Breast epithelium (tissue), 4 donors: Measurements from ENCODE around the gene CCNH. TPM values are rescaled to one million over a fixed set of nuclear protein-coding genes. Genes with fewer than 3 reads are reported as not detected.

Source experiments
- DNase-seq, 2 donors: peaks; one replicate each; pipeline ENCODE4 v3.0.0-alpha.2; 2019; ENCODE audit warnings: low spot score in 2 of 2
- H3K27ac ChIP-seq, 2 donors: fragments of 200-600 bp; sonication (generic) in 1 of 2; one replicate each; pipeline ENCODE4 v1.5.1; 2016 to 2019; ENCODE audit warnings: mild to moderate bottlenecking in 1 of 2
- H3K27me3 ChIP-seq, 2 donors: fragments of 200-600 bp; sonication (generic) in 1 of 2; one replicate each; pipeline versions ENCODE4 v1.5.1 to v1.6.0; 2017 to 2019; ENCODE audit warnings: control low read depth in 1 of 2, mild to moderate bottlenecking in 1 of 2
- H3K36me3 ChIP-seq: fragments of 200-600 bp; one replicate; pipeline ENCODE4 v1.5.1; 2019
- H3K4me1 ChIP-seq, 2 donors: fragments of 200-600 bp; sonication (generic); one replicate each; pipeline ENCODE4 v1.5.1; 2016 to 2019; ENCODE audit warnings: control low read depth in 1 of 2
- H3K4me3 ChIP-seq, 3 donors: fragments of 200-600 bp; sonication (generic); 1 replicate in 2 of 3; 2 replicates in 1 of 3; pipeline ENCODE4 v1.5.1; 2016 to 2019; ENCODE audit warnings: mild to moderate bottlenecking in 3 of 3, moderate library complexity in 2 of 3
- H3K9me3 ChIP-seq, 2 donors: fragments of 200-600 bp; sonication (generic) in 1 of 2; one replicate each; pipeline ENCODE4 v1.5.1; 2016 to 2019; ENCODE audit warnings: control low read depth in 1 of 2
- CTCF ChIP-seq, 3 donors: fragments of 450-650 bp; IDR thresholded peaks; one replicate each; pipeline ENCODE4 v1.5.1; 2016 to 2017; ENCODE audit warnings: antibody characterized with exemption in 3 of 3, mild to moderate bottlenecking in 3 of 3, moderate library complexity in 3 of 3
- POLR2A ChIP-seq: fragments of 450-650 bp; IDR thresholded peaks from one replicate; pipeline ENCODE4 v1.6.1; 2016; ENCODE audit warnings: antibody characterized with exemption, mild to moderate bottlenecking, moderate library complexity
- POLR2AphosphoS5 ChIP-seq, 3 donors: sonication (generic); formaldehyde crosslinking; IDR thresholded peaks; one replicate each; pipeline ENCODE4 v1.6.1; 2017; ENCODE audit warnings: antibody characterized with exemption in 3 of 3
- intact Hi-C: fragments of 100-400 bp; cut with DNase I; formaldehyde crosslinking; loops from one replicate; pipeline ENCODE4 v1.15.1; 2023; ENCODE audit warnings: low total_unique reads
- total RNA-seq, 3 donors: library from RNA; depleted of rRNA; stranded (reverse); fragments of >200 nt; gene quantifications; one replicate each; pipeline ENCODE4 v1.1.0, GENCODE V29; 2016

CCNH gene
- total RNA-seq, 3 donors from 2014 or later, result 146 to 211 (median 174) TPM

GRCh38 chr5:87388129-87388528 lies 24.6 kb downstream of the CCNH start:
- no peak overlapping the region for H3K4me3 ChIP-seq
- H3K4me1 ChIP-seq, result no peaks in the 10 kb centered on the region
- intact Hi-C loops, result no loop called here
- no peak overlapping the region for H3K27ac ChIP-seq
- no peak for DNase-seq
- TF ChIP-seq POLR2AphosphoS5 (IDR thresholded peaks at IDR 0.05) (no peak), CTCF (IDR thresholded peaks at IDR 0.05) (no peak), POLR2A (no peak)
- H3K9me3 ChIP-seq, result no peaks in the 10 kb centered on the region
- H3K36me3 ChIP-seq, result no peaks in the 10 kb centered on the region
- no peaks in the 10 kb centered on the region for H3K27me3 ChIP-seq

- Histone ChIP-seq H3K36me3 (no peaks in the 10 kb centered on the region), H3K27ac (no peak overlapping the region), H3K9me3 (no peaks in the 10 kb centered on the region), H3K4me1 (no peaks in the 10 kb centered on the region), H3K27me3 (no peaks in the 10 kb centered on the region), H3K4me3 (no peak overlapping the region)
- intact Hi-C loops, result no loop called here
- DNase-seq, result no peak
- no peak for TF ChIP-seq POLR2A
Observed at GRCh38 chr5:87385802-87386201, 26.9 kb downstream of the CCNH start.

- peaks cover 4% of the 10 kb centered on the region for H3K36me3 ChIP-seq
- no peak for DNase-seq
- H3K27me3 ChIP-seq, result no peaks in the 10 kb centered on the region
- intact Hi-C loops, result no loop called here
- no peak overlapping the region for H3K27ac ChIP-seq
- no peak for TF ChIP-seq CTCF (IDR thresholded peaks at IDR 0.05)
- no peak for TF ChIP-seq POLR2AphosphoS5 (IDR thresholded peaks at IDR 0.05)
- TF ChIP-seq POLR2A, result no peak
- no peaks in the 10 kb centered on the region for H3K9me3 ChIP-seq
- H3K4me3 ChIP-seq, result no peak overlapping the region
- no peaks in the 10 kb centered on the region for H3K4me1 ChIP-seq
Observed at GRCh38 chr5:87383216-87383615, 29.5 kb downstream of the CCNH start.

- TF ChIP-seq POLR2A, result no peak
- TF ChIP-seq CTCF (IDR thresholded peaks at IDR 0.05), result no peak
- no peak for TF ChIP-seq POLR2AphosphoS5 (IDR thresholded peaks at IDR 0.05)
- Histone ChIP-seq H3K27me3 (no peaks in the 10 kb centered on the region), H3K27ac (no peak overlapping the region), H3K9me3 (no peaks in the 10 kb centered on the region), H3K4me1 (no peaks in the 10 kb centered on the region), H3K36me3 (peaks cover 4% of the 10 kb centered on the region), H3K4me3 (no peak overlapping the region)
- intact Hi-C loops, result no loop called here
- no peak for DNase-seq
Observed at GRCh38 chr5:87382224-87382623, 30.5 kb downstream of the CCNH start.

- H3K27me3 ChIP-seq, result no peaks in the 10 kb centered on the region
- no peak for DNase-seq
- no peaks in the 10 kb centered on the region for H3K9me3 ChIP-seq
- TF ChIP-seq POLR2A (no peak), CTCF (IDR thresholded peaks at IDR 0.05) (no peak), POLR2AphosphoS5 (IDR thresholded peaks at IDR 0.05) (no peak)
- no peaks in the 10 kb centered on the region for H3K4me1 ChIP-seq
- H3K4me3 ChIP-seq, result no peak overlapping the region
- intact Hi-C loops, result no loop called here
- no peak overlapping the region for H3K27ac ChIP-seq
- H3K36me3 ChIP-seq, result no peaks in the 10 kb centered on the region
Observed at GRCh38 chr5:87372705-87373104, 40.0 kb downstream of the CCNH start.

GRCh38 chr5:87369431-87369830 lies 43.3 kb downstream of the CCNH start:
- Histone ChIP-seq H3K27me3 (no peaks in the 10 kb centered on the region), H3K27ac (no peak overlapping the region)

More at GRCh38 chr5:87369431-87369830, 43.3 kb downstream of the CCNH start:
- no peak for TF ChIP-seq CTCF (IDR thresholded peaks at IDR 0.05)
- TF ChIP-seq POLR2AphosphoS5 (IDR thresholded peaks at IDR 0.05), result no peak
- TF ChIP-seq POLR2A, result no peak
- intact Hi-C loops, result no loop called here
- Histone ChIP-seq H3K36me3 (no peaks in the 10 kb centered on the region), H3K4me3 (no peak overlapping the region), H3K9me3 (no peaks in the 10 kb centered on the region), H3K4me1 (no peaks in the 10 kb centered on the region)
- no peak for DNase-seq
